Posterior cingulate gyrus (tissue), 11 donors: ENCODE data around the gene KCNMA1.
A peak's percentile ranks its signal among the peaks of the same experiment; 100 is the strongest.

Experiments used
- DNase-seq, 10 donors: peaks; one replicate each; pipeline versions ENCODE4 v3.0.0 to v3.0.0-alpha.2; 2020 to 2021; ENCODE audit warnings: mixed read lengths in 3 of 10
- intact Hi-C: fragments of 100-400 bp; cut with DNase I; formaldehyde crosslinking; loops from one replicate; pipeline ENCODE4 v1.15.1; 2023

Gene KCNMA1

GRCh38 chr10:77371848-77372799 is 265.5 kb downstream of the KCNMA1 start:
- no peak for DNase-seq
- intact Hi-C loops: no loop called here

GRCh38 chr10:77371421-77371820 is 266.2 kb downstream of the KCNMA1 start:
- DNase-seq: no peak
- intact Hi-C loops: no loop called here

- DNase-seq: no peak
- intact Hi-C loops: no loop called here
Observed at GRCh38 chr10:77368006-77368405, 269.6 kb downstream of the KCNMA1 start.

- DNase-seq: no peak
- intact Hi-C loops: no loop called here
Observed at GRCh38 chr10:77363210-77363609, 274.4 kb downstream of the KCNMA1 start.

GRCh38 chr10:77361831-77362230 is 275.8 kb downstream of the KCNMA1 start:
- no peak for DNase-seq
- intact Hi-C loops: no loop called here

GRCh38 chr10:77361426-77361825 is 276.2 kb downstream of the KCNMA1 start:
- no peak for DNase-seq
- intact Hi-C loops: no loop called here

GRCh38 chr10:77360835-77361234 is 276.8 kb downstream of the KCNMA1 start:
- no peak for DNase-seq
- intact Hi-C loops: no loop called here

- DNase-seq: no peak
- intact Hi-C loops: no loop called here
Observed at GRCh38 chr10:77359950-77360520, 277.6 kb downstream of the KCNMA1 start.

- peak in 8 of 10 donors; percentile 14 to 90 (median 38) for DNase-seq
- intact Hi-C loops: no loop called here
Observed at GRCh38 chr10:77359287-77359691, 278.3 kb downstream of the KCNMA1 start.

GRCh38 chr10:77358656-77359055 is 279.0 kb downstream of the KCNMA1 start:
- intact Hi-C loops: no loop called here
- no peak for DNase-seq

GRCh38 chr10:77357611-77358310 is 279.8 kb downstream of the KCNMA1 start:
- intact Hi-C loops: no loop called here
- DNase-seq: no peak

- intact Hi-C loops: no loop called here
- no peak for DNase-seq
Observed at GRCh38 chr10:77357185-77357584, 280.4 kb downstream of the KCNMA1 start.

- no peak for DNase-seq
- intact Hi-C loops: no loop called here
Observed at GRCh38 chr10:77355844-77356243, 281.8 kb downstream of the KCNMA1 start.

GRCh38 chr10:77351386-77351785 is 286.2 kb downstream of the KCNMA1 start:
- DNase-seq: no peak
- intact Hi-C loops: no loop called here

GRCh38 chr10:77350711-77351119 is 286.9 kb downstream of the KCNMA1 start:
- intact Hi-C loops: no loop called here
- no peak for DNase-seq

GRCh38 chr10:77350134-77350533 is 287.5 kb downstream of the KCNMA1 start:
- intact Hi-C loops: no loop called here

GRCh38 chr10:77349226-77349625 is 288.4 kb downstream of the KCNMA1 start:
- intact Hi-C loops: no loop called here
- DNase-seq: no peak

More at GRCh38 chr10:77350134-77350533, 287.5 kb downstream of the KCNMA1 start:
- DNase-seq: no peak

GRCh38 chr10:77348751-77349150 is 288.9 kb downstream of the KCNMA1 start:
- intact Hi-C loops: no loop called here
- no peak for DNase-seq

GRCh38 chr10:77348082-77348481 is 289.5 kb downstream of the KCNMA1 start:
- no peak for DNase-seq
- intact Hi-C loops: no loop called here

GRCh38 chr10:77347052-77347451 is 290.6 kb downstream of the KCNMA1 start:
- DNase-seq: no peak
- intact Hi-C loops: no loop called here

GRCh38 chr10:77341055-77341454 is 296.6 kb downstream of the KCNMA1 start:
- DNase-seq: no peak
- intact Hi-C loops: no loop called here
